Measurements from ENCODE around the gene PRAME. TPM values are rescaled to one million over a fixed set of nuclear protein-coding genes. Genes with fewer than 3 reads are reported as not detected.

PRAME gene
- 88.1 to 103 TPM (median 99.3 TPM) in 5 replicates for total RNA-seq (2022; extraction: Qiagen RNA extraction; ENCODE audit: low read depth)

GRCh38 chr22:22558972-22559603 is at the start of gene PRAME:
TSS of gene PRAME (minus strand) at chr22:22559265. CDS start at chr22:22556832, 2,433 bp downstream.

DNA sequence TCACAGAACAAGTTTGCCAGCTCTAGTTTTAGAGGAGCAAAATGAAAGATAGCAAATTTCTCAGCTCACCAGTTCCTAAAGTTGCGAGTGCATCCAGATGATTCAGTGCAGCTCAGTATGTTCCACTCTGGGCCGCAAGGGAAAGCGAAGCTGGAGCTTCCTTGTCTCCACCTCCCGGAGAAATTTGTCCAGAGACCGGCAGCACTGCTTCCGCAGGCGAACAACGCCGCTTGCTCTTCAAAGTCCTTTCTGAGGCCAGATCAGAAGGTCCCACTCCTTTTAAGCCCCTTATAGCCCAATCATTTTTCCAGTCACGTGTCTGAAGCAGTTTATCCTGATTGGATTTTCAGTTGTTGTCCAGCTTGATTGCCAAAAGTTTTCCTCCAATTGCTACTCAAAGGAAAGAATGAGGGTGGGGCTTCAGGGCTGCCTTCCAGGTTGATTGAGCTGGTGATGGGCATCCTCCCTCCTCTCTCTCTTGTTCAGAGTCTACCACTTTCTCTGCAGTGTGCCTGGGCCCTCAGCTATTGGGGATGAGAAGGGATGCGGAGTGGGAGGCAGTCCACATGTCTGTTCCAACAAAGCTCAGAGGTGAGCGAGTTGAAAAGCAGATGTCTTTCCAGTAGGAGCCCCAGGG is 38.9 kb downstream of the PRAME start, which contains the start of gene ZNF280A:
Gene ZNF280A, minus strand, starts transcription at position 251 of the 637 bp plus-strand sequence. CDS start 4,640 bp downstream, outside the sequence.

GRCh38 chr22:22508274-22509176 is 50.5 kb downstream of the PRAME start, which contains the start of gene ZNF280B:
TSS of gene ZNF280B (minus strand) at chr22:22508742. CDS start at chr22:22489398, 19,344 bp downstream.

Other genes with a start within 250 kb of the PRAME start
- gene ZNF280B, start 50.5 kb downstream of the PRAME start, total RNA-seq (2022; extraction: Qiagen RNA extraction; ENCODE audit: low read depth): 1.0 to 1.7 TPM (median 1.5 TPM) in 5 replicates
- 3.1 to 3.8 TPM (median 3.5 TPM) in 5 replicates for gene ZNF280A, start 39.0 kb downstream of the PRAME start, total RNA-seq (2022; extraction: Qiagen RNA extraction; ENCODE audit: low read depth)
- gene GGTLC2, start 85.3 kb upstream of the PRAME start, total RNA-seq (2022; extraction: Qiagen RNA extraction; ENCODE audit: low read depth): not detected in 5 replicates